DND-41 (cell line): Measurements from ENCODE around the gene TAF8.

Experiments used
- EZH2 ChIP-seq: IDR thresholded peaks from 3 replicates; pipeline ENCODE4 v1.6.1; 2012; ENCODE audit warnings: borderline replicate concordance, low read depth, mild to moderate bottlenecking, moderate library complexity, low read length, inconsistent platforms; ENCODE audit not compliant: severe bottlenecking
- TF ChIP-seq, protein P1 (sequence below): IDR thresholded peaks from 2 replicates; pipeline ENCODE4 v1.5.1; 2012; ENCODE audit warnings: borderline replicate concordance, low read length, moderate library complexity, mild to moderate bottlenecking; ENCODE audit not compliant: poor library complexity, severe bottlenecking; ENCODE audit errors: extremely low read depth

DNA sequence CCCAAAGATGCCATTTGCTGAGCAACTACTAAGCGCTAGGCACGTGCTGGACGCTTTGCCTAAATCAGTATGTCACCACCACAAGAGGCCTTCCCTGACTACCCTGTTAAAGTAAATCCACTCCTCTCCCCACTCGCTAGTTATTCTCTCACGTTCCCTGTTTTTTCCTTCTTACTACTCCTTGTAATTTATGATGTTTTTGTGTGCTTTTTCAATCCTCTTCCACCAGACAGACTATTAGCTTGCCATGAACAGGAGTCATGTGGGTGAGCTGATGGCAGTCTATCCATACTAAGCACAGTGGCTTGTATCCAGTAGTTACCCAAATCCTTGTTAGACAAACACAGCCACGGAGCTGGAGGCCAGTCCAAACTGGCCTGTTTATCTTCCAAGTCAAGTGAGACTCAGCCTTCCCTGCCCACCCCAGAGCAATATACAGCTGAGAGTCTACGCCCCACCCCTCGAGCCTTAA, 50.9 kb downstream of the TAF8 start:
- TF ChIP-seq, protein P1, sequence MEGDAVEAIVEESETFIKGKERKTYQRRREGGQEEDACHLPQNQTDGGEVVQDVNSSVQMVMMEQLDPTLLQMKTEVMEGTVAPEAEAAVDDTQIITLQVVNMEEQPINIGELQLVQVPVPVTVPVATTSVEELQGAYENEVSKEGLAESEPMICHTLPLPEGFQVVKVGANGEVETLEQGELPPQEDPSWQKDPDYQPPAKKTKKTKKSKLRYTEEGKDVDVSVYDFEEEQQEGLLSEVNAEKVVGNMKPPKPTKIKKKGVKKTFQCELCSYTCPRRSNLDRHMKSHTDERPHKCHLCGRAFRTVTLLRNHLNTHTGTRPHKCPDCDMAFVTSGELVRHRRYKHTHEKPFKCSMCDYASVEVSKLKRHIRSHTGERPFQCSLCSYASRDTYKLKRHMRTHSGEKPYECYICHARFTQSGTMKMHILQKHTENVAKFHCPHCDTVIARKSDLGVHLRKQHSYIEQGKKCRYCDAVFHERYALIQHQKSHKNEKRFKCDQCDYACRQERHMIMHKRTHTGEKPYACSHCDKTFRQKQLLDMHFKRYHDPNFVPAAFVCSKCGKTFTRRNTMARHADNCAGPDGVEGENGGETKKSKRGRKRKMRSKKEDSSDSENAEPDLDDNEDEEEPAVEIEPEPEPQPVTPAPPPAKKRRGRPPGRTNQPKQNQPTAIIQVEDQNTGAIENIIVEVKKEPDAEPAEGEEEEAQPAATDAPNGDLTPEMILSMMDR, result no peak
- TF ChIP-seq EZH2, result no peak
